ENCODE measurements around the gene GPA33.

Gene GPA33

DNA sequence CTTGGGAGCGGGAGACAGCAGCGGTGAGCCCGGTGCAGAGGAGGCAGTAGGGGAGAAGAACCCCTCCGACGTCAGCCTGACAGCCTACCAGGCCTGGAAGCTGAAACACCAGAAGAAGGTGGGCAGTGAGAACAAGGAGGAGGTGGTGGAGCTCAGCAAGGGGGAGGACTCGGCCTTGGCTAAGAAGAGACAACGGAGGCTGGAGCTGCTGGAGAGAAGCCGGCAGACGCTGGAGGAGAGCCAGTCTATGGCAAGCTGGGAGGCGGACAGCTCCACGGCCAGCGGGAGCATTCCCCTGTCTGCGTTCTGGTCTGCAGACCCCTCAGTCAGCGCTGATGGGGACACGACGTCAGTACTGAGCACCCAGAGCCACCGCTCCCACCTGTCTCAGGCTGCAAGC, 36.6 kb upstream of the GPA33 start:
- no peak overlapping the region for H3K4me2 ChIP-seq (ENCODE audit: low read length)
- H2AFZ ChIP-seq (ENCODE audit: low read depth, low read length) = no peak overlapping the region
- no peaks in the 10 kb centered on the region for H3K4me1 ChIP-seq (ENCODE audit: low read length)
- no peak overlapping the region for H3K9ac ChIP-seq (ENCODE audit: low read length)
- H3K36me3 ChIP-seq (replicated peaks; ENCODE audit: low read depth, low read length) = no peaks in the 10 kb centered on the region
- H3K79me2 ChIP-seq (ENCODE audit: low read length) = no peaks in the 10 kb centered on the region
- peaks cover 48% of the 10 kb centered on the region for H3K27me3 ChIP-seq (ENCODE audit: low read depth, low read length)
- no peak overlapping the region for H3K27ac ChIP-seq (ENCODE audit: low read length)
- H4K20me1 ChIP-seq (ENCODE audit: insufficient read depth, low read length) = no peaks in the 10 kb centered on the region
- no peaks in the 10 kb centered on the region for H3K9me3 ChIP-seq (ENCODE audit: insufficient read depth, low read length)
- H3K4me3 ChIP-seq (ENCODE audit: low read length) = no peak overlapping the region
- no peak for TF ChIP-seq EZH2phosphoT487 (IDR thresholded peaks at IDR 0.05; ENCODE audit: low read depth)
- TF ChIP-seq, protein P1, sequence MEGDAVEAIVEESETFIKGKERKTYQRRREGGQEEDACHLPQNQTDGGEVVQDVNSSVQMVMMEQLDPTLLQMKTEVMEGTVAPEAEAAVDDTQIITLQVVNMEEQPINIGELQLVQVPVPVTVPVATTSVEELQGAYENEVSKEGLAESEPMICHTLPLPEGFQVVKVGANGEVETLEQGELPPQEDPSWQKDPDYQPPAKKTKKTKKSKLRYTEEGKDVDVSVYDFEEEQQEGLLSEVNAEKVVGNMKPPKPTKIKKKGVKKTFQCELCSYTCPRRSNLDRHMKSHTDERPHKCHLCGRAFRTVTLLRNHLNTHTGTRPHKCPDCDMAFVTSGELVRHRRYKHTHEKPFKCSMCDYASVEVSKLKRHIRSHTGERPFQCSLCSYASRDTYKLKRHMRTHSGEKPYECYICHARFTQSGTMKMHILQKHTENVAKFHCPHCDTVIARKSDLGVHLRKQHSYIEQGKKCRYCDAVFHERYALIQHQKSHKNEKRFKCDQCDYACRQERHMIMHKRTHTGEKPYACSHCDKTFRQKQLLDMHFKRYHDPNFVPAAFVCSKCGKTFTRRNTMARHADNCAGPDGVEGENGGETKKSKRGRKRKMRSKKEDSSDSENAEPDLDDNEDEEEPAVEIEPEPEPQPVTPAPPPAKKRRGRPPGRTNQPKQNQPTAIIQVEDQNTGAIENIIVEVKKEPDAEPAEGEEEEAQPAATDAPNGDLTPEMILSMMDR (IDR thresholded peaks at IDR 0.05; ENCODE audit: low read depth, low read length) = no peak

DNA sequence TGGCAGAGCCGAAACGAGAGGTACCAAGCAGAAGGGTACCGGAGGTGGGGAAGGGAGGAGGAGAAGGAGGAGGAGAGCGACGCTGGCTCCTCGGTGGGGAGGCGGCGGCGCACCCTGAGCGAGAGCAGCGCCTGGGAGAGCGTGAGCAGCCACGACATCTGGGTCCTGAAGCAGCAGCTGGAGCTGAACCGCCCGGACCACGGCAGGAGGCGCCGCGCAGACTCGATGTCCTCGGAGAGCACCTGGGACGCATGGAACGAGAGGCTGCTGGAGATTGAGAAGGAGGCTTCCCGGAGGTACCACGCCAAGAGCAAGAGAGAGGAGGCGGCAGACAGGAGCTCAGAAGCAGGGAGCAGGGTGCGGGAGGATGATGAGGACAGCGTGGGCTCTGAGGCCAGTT, 36.1 kb upstream of the GPA33 start:
- no peaks in the 10 kb centered on the region for H3K36me3 ChIP-seq (replicated peaks; ENCODE audit: low read depth, low read length)
- H3K27me3 ChIP-seq (ENCODE audit: low read depth, low read length) = peaks cover 44% of the 10 kb centered on the region
- H2AFZ ChIP-seq (ENCODE audit: low read depth, low read length) = no peak overlapping the region
- no peak overlapping the region for H3K9ac ChIP-seq (ENCODE audit: low read length)
- no peak for TF ChIP-seq EZH2phosphoT487 (IDR thresholded peaks at IDR 0.05; ENCODE audit: low read depth)
- TF ChIP-seq, protein P1 (IDR thresholded peaks at IDR 0.05; ENCODE audit: low read depth, low read length) = no peak
- no peaks in the 10 kb centered on the region for H3K79me2 ChIP-seq (ENCODE audit: low read length)
- no peak overlapping the region for H3K4me2 ChIP-seq (ENCODE audit: low read length)
- H3K4me3 ChIP-seq (ENCODE audit: low read length) = no peak overlapping the region
- H4K20me1 ChIP-seq (ENCODE audit: insufficient read depth, low read length) = no peaks in the 10 kb centered on the region
- no peaks in the 10 kb centered on the region for H3K4me1 ChIP-seq (ENCODE audit: low read length)
- H3K9me3 ChIP-seq (ENCODE audit: insufficient read depth, low read length) = no peaks in the 10 kb centered on the region
- H3K27ac ChIP-seq (ENCODE audit: low read length) = no peak overlapping the region

DNA sequence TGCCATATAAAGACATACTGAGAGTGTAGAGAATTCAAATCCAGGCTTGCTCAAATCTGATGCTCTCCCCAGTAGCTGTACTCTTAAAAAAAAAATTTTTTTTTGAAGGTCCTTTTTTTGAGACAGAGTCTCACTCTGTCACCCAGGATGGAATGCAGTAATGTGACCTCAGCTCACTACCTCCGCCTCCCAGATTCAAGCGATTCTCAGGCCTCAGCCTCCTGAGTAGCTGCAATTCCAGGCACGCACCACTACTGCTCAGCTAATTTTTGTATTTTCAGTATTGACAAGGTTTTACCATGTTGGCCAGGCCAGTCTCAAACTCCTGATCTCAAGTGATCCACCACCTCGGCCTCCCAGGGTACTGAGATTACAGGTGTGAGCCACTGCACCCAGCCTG, 32.4 kb upstream of the GPA33 start:
- H4K20me1 ChIP-seq (ENCODE audit: insufficient read depth, low read length) = no peaks in the 10 kb centered on the region
- H3K4me2 ChIP-seq (ENCODE audit: low read length) = no peak overlapping the region
- H2AFZ ChIP-seq (ENCODE audit: low read depth, low read length) = no peak overlapping the region
- no peak overlapping the region for H3K4me3 ChIP-seq (ENCODE audit: low read length)
- H3K4me1 ChIP-seq (ENCODE audit: low read length) = no peaks in the 10 kb centered on the region
- peaks cover 9% of the 10 kb centered on the region; the same call in 1 of the 2 replicates for H3K27me3 ChIP-seq (ENCODE audit: low read depth, low read length)
- no peak for TF ChIP-seq EZH2phosphoT487 (IDR thresholded peaks at IDR 0.05; ENCODE audit: low read depth)
- TF ChIP-seq, protein P1 (IDR thresholded peaks at IDR 0.05; ENCODE audit: low read depth, low read length) = no peak
- H3K27ac ChIP-seq (ENCODE audit: low read length) = no peak overlapping the region
- H3K79me2 ChIP-seq (ENCODE audit: low read length) = no peaks in the 10 kb centered on the region
- H3K9me3 ChIP-seq (ENCODE audit: insufficient read depth, low read length) = no peaks in the 10 kb centered on the region
- H3K36me3 ChIP-seq (replicated peaks; ENCODE audit: low read depth, low read length) = no peaks in the 10 kb centered on the region
- H3K9ac ChIP-seq (ENCODE audit: low read length) = no peak overlapping the region

DNA sequence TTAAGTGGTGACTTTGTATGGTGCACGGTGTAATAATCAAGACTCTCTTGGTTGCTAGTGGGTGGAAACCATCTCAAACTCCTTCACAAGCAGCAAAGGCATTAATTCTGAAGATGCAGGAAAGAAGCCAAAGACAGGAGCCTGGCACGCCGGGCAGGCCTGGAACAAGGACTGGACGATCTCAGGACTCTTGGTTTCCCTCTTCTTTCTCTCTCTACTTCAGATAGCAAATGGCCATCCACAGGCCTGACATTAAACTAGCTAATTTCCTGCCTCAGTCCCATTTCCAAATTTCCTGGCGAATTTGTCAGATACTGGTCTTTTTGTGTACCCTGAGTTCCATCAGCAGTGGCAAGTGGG, 31.9 kb upstream of the GPA33 start:
- no peaks in the 10 kb centered on the region for H3K36me3 ChIP-seq (replicated peaks; ENCODE audit: low read depth, low read length)
- H3K79me2 ChIP-seq (ENCODE audit: low read length) = no peaks in the 10 kb centered on the region
- TF ChIP-seq, protein P1 (IDR thresholded peaks at IDR 0.05; ENCODE audit: low read depth, low read length) = no peak
- TF ChIP-seq EZH2phosphoT487 (IDR thresholded peaks at IDR 0.05; ENCODE audit: low read depth) = no peak
- no peak overlapping the region for H3K4me2 ChIP-seq (ENCODE audit: low read length)
- H4K20me1 ChIP-seq (ENCODE audit: insufficient read depth, low read length) = no peaks in the 10 kb centered on the region
- no peak overlapping the region for H3K27ac ChIP-seq (ENCODE audit: low read length)
- H3K4me1 ChIP-seq (ENCODE audit: low read length) = no peaks in the 10 kb centered on the region
- 0 out of 2 replicates have a peak, but pooled peaks cover 4% of the 10 kb centered on the region for H3K27me3 ChIP-seq (ENCODE audit: low read depth, low read length)
- no peak overlapping the region for H2AFZ ChIP-seq (ENCODE audit: low read depth, low read length)
- H3K4me3 ChIP-seq (ENCODE audit: low read length) = no peak overlapping the region
- H3K9me3 ChIP-seq (ENCODE audit: insufficient read depth, low read length) = no peaks in the 10 kb centered on the region
- H3K9ac ChIP-seq (ENCODE audit: low read length) = no peak overlapping the region

All from OCI-LY3 (cell line).